OCI-LY1 (cell line): Measurements from ENCODE around the gene FOXM1.

ENCODE experiments used
- CTCF ChIP-seq: fragments of 200-600 bp; sonication (generic), shearing (Covaris generic); IDR thresholded peaks from 2 replicates; pipeline ENCODE4 v1.5.1; 2017; ENCODE audit warnings: mild to moderate bottlenecking, antibody characterized with exemption, low read length, moderate library complexity, mixed read lengths
- EZH2 ChIP-seq: fragments of 200-600 bp; sonication (generic), shearing (Covaris generic); IDR thresholded peaks from 2 replicates; pipeline ENCODE4 v1.8.0; 2017; ENCODE audit warnings: borderline replicate concordance, mixed run types, mild to moderate bottlenecking, antibody characterized with exemption, low read length, moderate library complexity, mixed read lengths

GRCh38 chr12:2819810-2820209, 57.2 kb downstream of the FOXM1 start:
- TF ChIP-seq CTCF (no peak), EZH2 (no peak)
